Natural killer cell (primary cell): ENCODE measurements around the gene NSFL1C. TPM values are rescaled to one million over a fixed set of nuclear protein-coding genes. Genes with fewer than 3 reads are reported as not detected.

Experiments
- ATAC-seq, 3 donors: fragments of 150-1000 bp in 2 of 3; fragments of 200-7000 bp in 1 of 3; cut with Tn5 transposase; 1 replicate in 1 of 3; 2 replicates in 2 of 3; pipeline ENCODE4 v1.10.0; 2021; ENCODE audit warnings: mild to moderate bottlenecking in 2 of 3, moderate library complexity in 2 of 3
- DNase-seq, 2 donors: peaks; one replicate each; pipeline versions ENCODE4 v3.0.0 to v3.0.0-alpha.2; 2013 to 2021; ENCODE audit warnings: mixed read lengths in 1 of 2
- H3K27ac ChIP-seq: one replicate; pipeline ENCODE4 v1.5.1; 2013; ENCODE audit warnings: mild to moderate bottlenecking, low read length
- H3K27me3 ChIP-seq: one replicate; pipeline ENCODE4 v1.6.1; 2013; ENCODE audit warnings: low read length; ENCODE audit not compliant: control insufficient read depth, insufficient read depth
- H3K36me3 ChIP-seq: one replicate; pipeline ENCODE4 v1.6.1; 2013; ENCODE audit warnings: low read length; ENCODE audit not compliant: control insufficient read depth, insufficient read depth
- H3K4me1 ChIP-seq: one replicate; pipeline ENCODE4 v1.6.1; 2013; ENCODE audit warnings: low read length; ENCODE audit not compliant: control insufficient read depth, insufficient read depth
- H3K4me3 ChIP-seq: one replicate; pipeline ENCODE4 v1.5.1; 2013; ENCODE audit warnings: low read length
- H3K9me3 ChIP-seq: one replicate; pipeline ENCODE4 v1.6.1; 2013; ENCODE audit warnings: low read length; ENCODE audit not compliant: control insufficient read depth, insufficient read depth
- H3K27ac Mint-ChIP-seq, 2 donors: one replicate each; pipeline ENCODE4 v1.8.0; 2022; ENCODE audit warnings: mild to moderate bottlenecking in 2 of 2, mixed read lengths in 2 of 2, moderate library complexity in 1 of 2
- H3K27me3 Mint-ChIP-seq, 2 donors: one replicate each; pipeline ENCODE4 v1.8.0; 2022; ENCODE audit warnings: low read depth in 2 of 2, mixed read lengths in 2 of 2
- H3K36me3 Mint-ChIP-seq: one replicate; pipeline ENCODE4 v1.8.0; 2022; ENCODE audit warnings: mixed read lengths
- H3K4me1 Mint-ChIP-seq, 2 donors: one replicate each; pipeline ENCODE4 v1.8.0; 2022; ENCODE audit warnings: mixed read lengths in 2 of 2
- H3K4me3 Mint-ChIP-seq: one replicate; pipeline ENCODE4 v1.8.0; 2022; ENCODE audit warnings: mild to moderate bottlenecking, moderate library complexity, mixed read lengths
- H3K9me3 Mint-ChIP-seq, 2 donors: one replicate each; pipeline ENCODE4 v1.8.0; 2022; ENCODE audit warnings: mixed read lengths in 2 of 2
- CTCF ChIP-seq: fragments of 200-600 bp; IDR thresholded peaks from one replicate; pipeline ENCODE4 v1.8.0; 2022; ENCODE audit warnings: antibody characterized with exemption
- WGBS: methylation state at CpG from one replicate; pipeline ENCODE4 v1.1.7; 2013; ENCODE audit warnings: missing lambda C conversion rate; ENCODE audit not compliant: insufficient coverage; 5-methylcytosine and 5-hydroxymethylcytosine counted together
- intact Hi-C: fragments of 100-400 bp; cut with micrococcal nuclease; formaldehyde crosslinking; loops from one replicate; pipeline ENCODE4 v1.14.2; 2022
- total RNA-seq, 4 donors: library from RNA; stranded (reverse); fragments of 120-200 nt in 1 of 4; gene quantifications; one replicate each; pipeline versions ENCODE4 v1.2.3 to v1.2.4, GENCODE V29; 2013 to 2022

Gene NSFL1C
- total RNA-seq, 3 donors from 2014 or later (not counting 1 experiment from before 2014, with no cell fraction given) = 53.9 to 69.0 (median 66.2) TPM

- no peak overlapping the region for H3K4me3 ChIP-seq
- Mint-ChIP-seq H3K4me3 (no peak overlapping the region), H3K27ac (no peak overlapping the region), H3K36me3 (peaks cover 2% of the 10 kb centered on the region), H3K9me3 (no peaks in the 10 kb centered on the region), H3K27me3 (peaks cover 22 to 48% of the 10 kb centered on the region in 2 donors), H3K4me1 (peaks cover 2% of the 10 kb centered on the region in 2 donors)
- no peaks in the 10 kb centered on the region for H3K9me3 ChIP-seq
- H3K27ac ChIP-seq = no peak overlapping the region
- no peaks in the 10 kb centered on the region for H3K36me3 ChIP-seq
- no peak for ATAC-seq
- DNase-seq = no peak
- H3K27me3 ChIP-seq = no peaks in the 10 kb centered on the region
- intact Hi-C loops = no loop called here
- TF ChIP-seq CTCF = no peak
- no peaks in the 10 kb centered on the region for H3K4me1 ChIP-seq
Measured at GRCh38 chr20:1508574-1508973, 41.9 kb upstream of the NSFL1C start.

- H3K36me3 Mint-ChIP-seq = peaks cover 10% of the 10 kb centered on the region
- H3K27ac Mint-ChIP-seq = no peak overlapping the region
- H3K4me3 Mint-ChIP-seq = no peak overlapping the region
- H3K4me3 ChIP-seq = no peak overlapping the region
- 80% methylated on average over 3 of the region's 3 CpGs for WGBS
- ATAC-seq (no peak), DNase-seq (no peak)
- H3K27me3 Mint-ChIP-seq = peaks cover 28 to 61% of the 10 kb centered on the region in 2 donors
- intact Hi-C loops = no loop called here
- no peaks in the 10 kb centered on the region for H3K4me1 ChIP-seq
- H3K36me3 ChIP-seq = no peaks in the 10 kb centered on the region
- TF ChIP-seq CTCF = no peak
- H3K4me1 Mint-ChIP-seq = peaks cover 4 to 6% of the 10 kb centered on the region in 2 donors
- H3K27me3 ChIP-seq = peaks cover 2% of the 10 kb centered on the region
- no peaks in the 10 kb centered on the region for H3K9me3 ChIP-seq
- H3K9me3 Mint-ChIP-seq = no peaks in the 10 kb centered on the region
- no peak overlapping the region for H3K27ac ChIP-seq
Measured at GRCh38 chr20:1507276-1507675, 40.6 kb upstream of the NSFL1C start.

- peaks cover 10% of the 10 kb centered on the region for H3K36me3 Mint-ChIP-seq
- no peak overlapping the region for H3K4me3 Mint-ChIP-seq
- Histone ChIP-seq H3K27me3 (peaks cover 2% of the 10 kb centered on the region), H3K4me1 (no peaks in the 10 kb centered on the region), H3K4me3 (no peak overlapping the region), H3K9me3 (no peaks in the 10 kb centered on the region), H3K36me3 (no peaks in the 10 kb centered on the region), H3K27ac (no peak overlapping the region)
- no peak for TF ChIP-seq CTCF
- peaks cover 20 to 61% of the 10 kb centered on the region in 2 donors for H3K27me3 Mint-ChIP-seq
- peaks cover 4 to 6% of the 10 kb centered on the region in 2 donors for H3K4me1 Mint-ChIP-seq
- no CpG with 5 or more reads among the region's 1 CpG for WGBS
- H3K27ac Mint-ChIP-seq = no peak overlapping the region
- intact Hi-C loops = no loop called here
- DNase-seq (no peak), ATAC-seq (no peak)
- H3K9me3 Mint-ChIP-seq = no peaks in the 10 kb centered on the region
Measured at GRCh38 chr20:1505871-1506270, 39.2 kb upstream of the NSFL1C start.

- Mint-ChIP-seq H3K36me3 (peaks cover 10% of the 10 kb centered on the region), H3K27ac (no peak overlapping the region), H3K27me3 (peaks cover 22 to 64% of the 10 kb centered on the region in 2 donors), H3K9me3 (no peaks in the 10 kb centered on the region), H3K4me3 (no peak overlapping the region), H3K4me1 (peaks cover 4 to 6% of the 10 kb centered on the region in 2 donors)
- no peak for DNase-seq
- WGBS = 93% methylated on average over 3 of the region's 3 CpGs
- H3K36me3 ChIP-seq = no peaks in the 10 kb centered on the region
- ATAC-seq = no peak
- TF ChIP-seq CTCF = no peak
- intact Hi-C loops = no loop called here
- no peaks in the 10 kb centered on the region for H3K4me1 ChIP-seq
- peaks cover 2% of the 10 kb centered on the region for H3K27me3 ChIP-seq
- H3K27ac ChIP-seq = no peak overlapping the region
- H3K9me3 ChIP-seq = no peaks in the 10 kb centered on the region
- no peak overlapping the region for H3K4me3 ChIP-seq
Measured at GRCh38 chr20:1505361-1505760, 38.7 kb upstream of the NSFL1C start.
